Neural progenitor cell (in vitro differentiated cells): ENCODE results near the gene HIRA. TPM values are rescaled to one million over a fixed set of nuclear protein-coding genes. Genes with fewer than 3 reads are reported as not detected.

Experiments used
- DNase-seq: peaks from one replicate; pipeline ENCODE4 v3.0.0-alpha.2; 2016; ENCODE audit warnings: low spot score
- H2AFZ ChIP-seq: fragments of 200-600 bp; sonication (generic); replicated peaks from 2 replicates; pipeline ENCODE4 v1.6.1; 2016; ENCODE audit warnings: antibody characterized with exemption
- H3F3A ChIP-seq: fragments of 200-600 bp; sonication (generic); 2 replicates; pipeline ENCODE4 v1.6.1; 2016; ENCODE audit warnings: antibody characterized with exemption, low read depth
- H3K27ac ChIP-seq: fragments of 200-600 bp; sonication (generic); 2 replicates; pipeline ENCODE4 v1.5.1; 2016; ENCODE audit warnings: mild to moderate bottlenecking
- H3K27me3 ChIP-seq: fragments of 200-600 bp; sonication (generic); 2 replicates; pipeline ENCODE4 v1.6.1; 2016; ENCODE audit warnings: mild to moderate bottlenecking, moderate library complexity
- H3K36me3 ChIP-seq: fragments of 200-600 bp; sonication (generic); 2 replicates; pipeline ENCODE4 v1.5.1; 2016
- H3K4me1 ChIP-seq: fragments of 200-600 bp; sonication (generic); 2 replicates; pipeline ENCODE4 v1.6.1; 2016; ENCODE audit warnings: mixed run types
- H3K4me2 ChIP-seq: fragments of 200-600 bp; sonication (generic); 2 replicates; pipeline ENCODE4 v1.6.1; 2016
- H3K4me3 ChIP-seq: fragments of 200-600 bp; sonication (generic); 2 replicates; pipeline ENCODE4 v1.5.1; 2016
- H3K79me2 ChIP-seq: fragments of 200-600 bp; sonication (generic); 2 replicates; pipeline ENCODE4 v1.6.1; 2016; ENCODE audit warnings: low read depth
- H3K9ac ChIP-seq: fragments of 200-600 bp; sonication (generic); 2 replicates; pipeline ENCODE4 v1.6.1; 2016
- H3K9me3 ChIP-seq: fragments of 200-600 bp; sonication (generic); 2 replicates; pipeline ENCODE4 v1.5.1; 2016; ENCODE audit warnings: low read depth
- H4K20me1 ChIP-seq: fragments of 200-600 bp; sonication (generic); 2 replicates; pipeline ENCODE4 v1.6.1; 2016; ENCODE audit warnings: low read depth
- H3K27ac Mint-ChIP-seq: 3 replicates; pipeline ENCODE4 v1.8.0; 2021; ENCODE audit warnings: mixed read lengths
- H3K27me3 Mint-ChIP-seq: 2 replicates; pipeline ENCODE4 v1.8.0; 2022; ENCODE audit warnings: low read depth, mild to moderate bottlenecking, inconsistent platforms, moderate library complexity, mixed read lengths; ENCODE audit not compliant: insufficient read depth
- H3K36me3 Mint-ChIP-seq: 3 replicates; pipeline ENCODE4 v1.8.0; 2021; ENCODE audit warnings: mixed read lengths
- H3K4me1 Mint-ChIP-seq: 3 replicates; pipeline ENCODE4 v1.8.0; 2021; ENCODE audit warnings: mixed read lengths
- H3K4me3 Mint-ChIP-seq: 3 replicates; pipeline ENCODE4 v1.8.0; 2021; ENCODE audit warnings: mild to moderate bottlenecking, moderate library complexity, mixed read lengths
- H3K9me3 Mint-ChIP-seq: 3 replicates; pipeline ENCODE4 v1.8.0; 2020; ENCODE audit warnings: mixed read lengths
- EZH2 ChIP-seq: fragments of 200-600 bp; sonication (generic); IDR thresholded peaks from 2 replicates; pipeline ENCODE4 v1.6.1; 2017; ENCODE audit warnings: antibody characterized with exemption, mild to moderate bottlenecking, moderate library complexity
- EZH2phosphoT487 ChIP-seq: fragments of 200-600 bp; sonication (generic); IDR thresholded peaks from 2 replicates; pipeline ENCODE4 v1.6.1; 2017; ENCODE audit warnings: antibody characterized with exemption
- total RNA-seq: library from RNA; depleted of rRNA; stranded (reverse); fragments of >200 nt; gene quantifications from 2 replicates; pipeline ENCODE4 v1.2.3, GENCODE V29; 2015; ENCODE audit warnings: low replicate concordance
- TF ChIP-seq, protein P1 (sequence below): fragments of 200-600 bp; sonication (generic); IDR thresholded peaks from 2 replicates; pipeline ENCODE4 v1.5.1; 2017; ENCODE audit warnings: antibody characterized with exemption, mild to moderate bottlenecking

HIRA gene
- total RNA-seq, 1 donor from 2014 or later: 18.9 TPM

- H3K27ac ChIP-seq: no peak overlapping the region
- H3K4me1 ChIP-seq: no peaks in the 10 kb centered on the region
- no peak overlapping the region for H3K4me2 ChIP-seq
- H3K27ac Mint-ChIP-seq: no peak overlapping the region
- H3K27me3 Mint-ChIP-seq: no peaks in the 10 kb centered on the region
- no peak overlapping the region for H3K4me3 Mint-ChIP-seq
- peaks cover 15% of the 10 kb centered on the region for H3K79me2 ChIP-seq
- H3K9me3 ChIP-seq: no peaks in the 10 kb centered on the region
- H3K9ac ChIP-seq: no peak overlapping the region
- no peaks in the 10 kb centered on the region for H3K27me3 ChIP-seq
- TF ChIP-seq, protein P1, sequence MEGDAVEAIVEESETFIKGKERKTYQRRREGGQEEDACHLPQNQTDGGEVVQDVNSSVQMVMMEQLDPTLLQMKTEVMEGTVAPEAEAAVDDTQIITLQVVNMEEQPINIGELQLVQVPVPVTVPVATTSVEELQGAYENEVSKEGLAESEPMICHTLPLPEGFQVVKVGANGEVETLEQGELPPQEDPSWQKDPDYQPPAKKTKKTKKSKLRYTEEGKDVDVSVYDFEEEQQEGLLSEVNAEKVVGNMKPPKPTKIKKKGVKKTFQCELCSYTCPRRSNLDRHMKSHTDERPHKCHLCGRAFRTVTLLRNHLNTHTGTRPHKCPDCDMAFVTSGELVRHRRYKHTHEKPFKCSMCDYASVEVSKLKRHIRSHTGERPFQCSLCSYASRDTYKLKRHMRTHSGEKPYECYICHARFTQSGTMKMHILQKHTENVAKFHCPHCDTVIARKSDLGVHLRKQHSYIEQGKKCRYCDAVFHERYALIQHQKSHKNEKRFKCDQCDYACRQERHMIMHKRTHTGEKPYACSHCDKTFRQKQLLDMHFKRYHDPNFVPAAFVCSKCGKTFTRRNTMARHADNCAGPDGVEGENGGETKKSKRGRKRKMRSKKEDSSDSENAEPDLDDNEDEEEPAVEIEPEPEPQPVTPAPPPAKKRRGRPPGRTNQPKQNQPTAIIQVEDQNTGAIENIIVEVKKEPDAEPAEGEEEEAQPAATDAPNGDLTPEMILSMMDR: no peak
- TF ChIP-seq EZH2phosphoT487 (no peak), EZH2 (no peak)
- no peaks in the 10 kb centered on the region for H3K4me1 Mint-ChIP-seq
- H3K9me3 Mint-ChIP-seq: no peaks in the 10 kb centered on the region
- no peak overlapping the region for H3K4me3 ChIP-seq
- H3K36me3 ChIP-seq: peaks cover 10% of the 10 kb centered on the region
- H3K36me3 Mint-ChIP-seq: peaks cover 25% of the 10 kb centered on the region
- H2AFZ ChIP-seq: no peak overlapping the region
- no peaks in the 10 kb centered on the region for H3F3A ChIP-seq
- peaks cover 25% of the 10 kb centered on the region for H4K20me1 ChIP-seq
- DNase-seq: no peak
Measured at GRCh38 chr22:19406846-19407245, 24.7 kb downstream of the HIRA start.

DNA sequence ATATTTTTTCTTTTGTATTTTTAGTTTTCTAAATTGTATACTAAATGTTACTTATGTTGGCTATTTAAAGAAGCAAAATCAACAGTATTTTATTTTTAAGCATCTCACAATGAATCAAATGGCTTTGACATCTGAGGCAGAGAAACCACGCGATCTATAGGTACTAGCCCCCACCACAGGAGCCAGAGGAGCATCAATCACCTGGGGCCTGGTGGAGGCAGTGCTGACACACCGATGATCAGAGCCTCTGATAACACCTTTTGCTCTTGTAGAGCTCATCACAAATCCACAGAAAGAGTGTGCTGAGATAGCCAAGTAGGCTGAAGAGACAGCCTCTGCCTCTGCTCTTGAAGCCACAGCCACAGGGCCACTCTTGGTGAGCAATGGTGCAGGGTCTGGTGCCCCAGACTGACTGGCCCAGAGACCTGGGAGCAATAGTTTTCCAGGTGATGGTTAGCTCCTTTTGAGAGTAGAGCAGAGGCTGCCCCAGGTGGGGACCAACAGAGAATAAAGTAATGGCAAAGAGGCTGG, 25.2 kb downstream of the HIRA start:
- H3K27me3 ChIP-seq: no peaks in the 10 kb centered on the region
- no peak overlapping the region for H3K9ac ChIP-seq
- no peak overlapping the region for H3K4me3 Mint-ChIP-seq
- no peak overlapping the region for H3K27ac Mint-ChIP-seq
- no peak overlapping the region for H2AFZ ChIP-seq
- H4K20me1 ChIP-seq: peaks cover 20% of the 10 kb centered on the region
- peaks cover 25% of the 10 kb centered on the region for H3K36me3 Mint-ChIP-seq
- H3K4me1 ChIP-seq: no peaks in the 10 kb centered on the region
- no peaks in the 10 kb centered on the region for H3K4me1 Mint-ChIP-seq
- no peak overlapping the region for H3K4me3 ChIP-seq
- TF ChIP-seq, protein P1: no peak
- TF ChIP-seq EZH2phosphoT487: no peak
- no peak for TF ChIP-seq EZH2
- no peak overlapping the region for H3K4me2 ChIP-seq
- peaks cover 10% of the 10 kb centered on the region for H3K79me2 ChIP-seq
- no peaks in the 10 kb centered on the region for H3K27me3 Mint-ChIP-seq
- no peaks in the 10 kb centered on the region for H3K9me3 Mint-ChIP-seq
- no peak overlapping the region for H3K27ac ChIP-seq
- H3K9me3 ChIP-seq: no peaks in the 10 kb centered on the region
- no peaks in the 10 kb centered on the region for H3F3A ChIP-seq
- DNase-seq: no peak
- peaks cover 10% of the 10 kb centered on the region for H3K36me3 ChIP-seq

DNA sequence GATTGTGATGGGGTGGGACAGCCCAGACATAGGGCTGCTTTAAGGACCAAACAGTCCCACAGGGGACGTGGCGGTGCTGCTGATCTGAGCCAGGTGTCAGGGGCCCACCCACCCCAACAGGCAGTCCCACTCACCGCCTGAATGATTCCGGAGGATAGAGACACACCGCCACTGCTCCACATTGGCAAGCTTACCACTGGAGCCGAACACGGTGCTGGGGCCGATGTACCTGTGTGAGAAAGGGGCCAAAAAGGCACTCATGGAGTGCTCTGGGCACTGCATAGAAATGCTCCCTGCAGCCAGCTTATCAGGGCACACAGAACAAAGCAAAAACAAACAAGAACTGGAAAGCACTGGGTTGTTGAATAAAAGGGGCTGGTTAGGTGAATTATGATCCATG, 25.9 kb downstream of the HIRA start:
- H3K27me3 Mint-ChIP-seq: no peaks in the 10 kb centered on the region

More for the DNA sequence above, 25.9 kb downstream of the HIRA start:
- Histone ChIP-seq H3K27me3 (no peaks in the 10 kb centered on the region), H3K4me2 (no peak overlapping the region), H3F3A (no peaks in the 10 kb centered on the region), H3K9me3 (no peaks in the 10 kb centered on the region), H3K36me3 (peaks cover 10% of the 10 kb centered on the region), H3K4me1 (no peaks in the 10 kb centered on the region), H3K9ac (no peak overlapping the region), H3K27ac (no peak overlapping the region), H3K79me2 (peaks cover 3% of the 10 kb centered on the region), H3K4me3 (no peak overlapping the region), H2AFZ (no peak overlapping the region), H4K20me1 (peaks cover 13% of the 10 kb centered on the region)
- Mint-ChIP-seq H3K9me3 (no peaks in the 10 kb centered on the region), H3K27ac (no peak overlapping the region), H3K36me3 (peaks cover 28% of the 10 kb centered on the region), H3K4me3 (no peak overlapping the region), H3K4me1 (no peaks in the 10 kb centered on the region)
- TF ChIP-seq EZH2phosphoT487: no peak
- no peak for TF ChIP-seq EZH2
- TF ChIP-seq, protein P1: no peak
- DNase-seq: no peak
